ENCODE results near the gene HORMAD2. TPM values are rescaled to one million over a fixed set of nuclear protein-coding genes. Genes with fewer than 3 reads are reported as not detected.
A peak's percentile ranks its signal among the peaks of the same experiment; 100 is the strongest.
"Not testable (repeated sequence)": the region's sequence is repeated elsewhere in the genome, so short reads cannot be mapped to it uniquely, and the experiment has no call there.

HORMAD2 gene
- total and polyA plus RNA-seq, 4 donors: not detected

DNA sequence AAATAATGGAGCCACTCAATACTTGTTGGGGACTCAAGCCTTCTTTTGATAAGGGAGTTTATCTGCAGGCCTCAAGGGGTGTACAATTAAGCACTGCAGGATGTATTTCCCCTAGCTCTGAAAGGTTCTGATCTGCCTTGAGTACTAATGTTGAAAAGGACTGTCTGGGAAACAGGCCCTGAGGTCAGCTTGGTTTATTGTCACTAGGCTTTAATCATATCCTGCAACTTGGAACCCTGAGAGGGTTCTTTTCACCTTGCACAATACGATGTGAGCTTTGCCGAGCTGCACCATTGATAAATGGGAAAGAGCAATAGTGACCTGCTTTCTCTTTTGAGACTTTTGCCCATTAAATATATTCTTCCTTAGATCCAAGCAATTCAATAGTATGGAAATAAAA is 31.6 kb upstream of the HORMAD2 start:
- Histone ChIP-seq H3K4me1 (ENCODE audit: control insufficient read depth in 1 of 2, insufficient read depth in 2 of 2, low read length in 2 of 2) (no peaks in the 10 kb centered on the region), H3K27me3 (ENCODE audit: control insufficient read depth in 1 of 2, insufficient read depth in 2 of 2, low read length in 1 of 2) (no peaks in the 10 kb centered on the region), H3K27ac (ENCODE audit: low read depth in 1 of 2, low read length in 2 of 2) (no peak overlapping the region), H3K9me3 (ENCODE audit: control insufficient read depth, low read length) (no peaks in the 10 kb centered on the region), H3K4me3 (ENCODE audit: low read length in 2 of 2) (no peak overlapping the region), H3K36me3 (ENCODE audit: control insufficient read depth in 1 of 2, insufficient read depth in 2 of 2, low read length in 1 of 2) (no peaks in the 10 kb centered on the region)
- DNase-seq (no peak), ATAC-seq (ENCODE audit: low FRiP score) (no peak)
- intact Hi-C loops (cut with DNase I): no loop called here
- WGBS, 2 donors: 85% methylated on average over 2 of the region's 2 CpGs

DNA sequence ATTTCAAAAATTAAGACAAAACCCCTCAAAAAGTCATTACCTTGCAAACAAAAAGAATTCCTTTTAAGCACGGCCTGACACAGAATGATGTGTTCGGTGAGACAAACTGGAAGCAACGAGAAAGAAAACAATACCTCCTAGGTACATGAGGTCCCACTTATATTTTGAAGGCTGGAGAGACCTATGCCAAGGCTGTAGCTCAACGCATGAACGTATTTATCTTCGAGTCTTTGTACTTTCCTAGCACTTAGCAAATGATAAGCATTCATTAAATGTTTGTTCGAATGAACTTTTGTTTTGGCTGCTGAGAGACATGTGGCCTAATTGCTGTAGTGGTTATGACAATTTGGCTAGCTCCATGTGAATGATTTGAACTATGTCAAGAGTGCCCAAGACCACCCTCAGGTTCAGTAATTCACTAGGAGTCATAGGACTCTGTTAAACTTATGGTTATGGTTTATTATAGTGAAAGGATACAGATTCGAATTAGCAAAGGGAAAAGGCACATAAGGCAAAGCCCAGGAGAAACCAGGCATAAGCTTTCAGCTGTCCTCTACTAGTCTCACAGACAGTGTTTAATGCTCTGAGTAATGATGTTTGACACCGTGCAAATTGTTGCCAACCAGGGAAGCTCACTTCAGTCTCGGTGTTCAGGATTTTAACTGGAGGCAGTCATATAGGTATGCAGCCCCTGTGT is 26.0 kb upstream of the HORMAD2 start:
- DNase-seq: no peak
- WGBS, 2 donors: 63 to 74% methylated on average over 10 of the region's 10 CpGs
- H3K27ac ChIP-seq (ENCODE audit: low read depth in 1 of 2, low read length in 2 of 2): no peak overlapping the region
- no peak for ATAC-seq (ENCODE audit: low FRiP score)
- no peaks in the 10 kb centered on the region for H3K4me1 ChIP-seq (ENCODE audit: control insufficient read depth in 1 of 2, insufficient read depth in 2 of 2, low read length in 2 of 2)
- H3K4me3 ChIP-seq (ENCODE audit: low read length in 2 of 2): no peak overlapping the region
- peaks cover 3% of the 10 kb centered on the region for H3K9me3 ChIP-seq (ENCODE audit: control insufficient read depth, low read length)
- intact Hi-C loops (cut with DNase I): no loop called here
- H3K36me3 ChIP-seq (ENCODE audit: control insufficient read depth in 1 of 2, insufficient read depth in 2 of 2, low read length in 1 of 2): no peaks in the 10 kb centered on the region
- H3K27me3 ChIP-seq (ENCODE audit: control insufficient read depth in 1 of 2, insufficient read depth in 2 of 2, low read length in 1 of 2): no peaks in the 10 kb centered on the region

GRCh38 chr22:30054764-30055069 is 25.5 kb upstream of the HORMAD2 start:
- H3K4me1 ChIP-seq (ENCODE audit: control insufficient read depth in 1 of 2, insufficient read depth in 2 of 2, low read length in 2 of 2): no peaks in the 10 kb centered on the region
- DNase-seq (no peak), ATAC-seq (ENCODE audit: low FRiP score) (no peak)
- intact Hi-C loops (cut with DNase I): no loop called here
- H3K4me3 ChIP-seq (ENCODE audit: low read length in 2 of 2): no peak overlapping the region
- peaks cover 3% of the 10 kb centered on the region for H3K9me3 ChIP-seq (ENCODE audit: control insufficient read depth, low read length)
- H3K36me3 ChIP-seq (ENCODE audit: control insufficient read depth in 1 of 2, insufficient read depth in 2 of 2, low read length in 1 of 2): no peaks in the 10 kb centered on the region
- no peaks in the 10 kb centered on the region for H3K27me3 ChIP-seq (ENCODE audit: control insufficient read depth in 1 of 2, insufficient read depth in 2 of 2, low read length in 1 of 2)
- H3K27ac ChIP-seq (ENCODE audit: low read depth in 1 of 2, low read length in 2 of 2): no peak overlapping the region

DNA sequence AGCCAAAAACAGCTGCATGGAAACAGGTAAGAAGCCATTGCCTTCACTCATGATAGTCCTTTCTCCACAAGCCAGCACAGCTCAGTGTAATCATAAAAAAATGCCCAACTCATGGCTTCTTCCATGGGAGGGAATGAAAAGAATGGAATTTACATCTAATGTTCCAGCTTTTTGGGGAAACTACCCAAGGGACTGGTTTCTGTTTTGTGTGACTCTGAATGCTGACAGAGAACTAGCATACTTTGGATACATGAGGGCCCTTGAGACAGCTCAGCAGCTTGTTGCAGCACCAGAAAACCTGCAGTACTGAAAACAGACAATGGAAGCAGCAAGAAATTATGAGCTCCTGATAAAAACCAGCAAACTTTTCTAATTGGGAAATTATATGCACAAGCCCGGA is 24.2 kb upstream of the HORMAD2 start:
- WGBS, 2 donors: 42 to 47% methylated on average over 1 of the region's 1 CpG
- no peak for DNase-seq

GRCh38 chr22:30057375-30057774 is 22.9 kb upstream of the HORMAD2 start:
- Histone ChIP-seq H3K27me3 (ENCODE audit: control insufficient read depth in 1 of 2, insufficient read depth in 2 of 2, low read length in 1 of 2) (no peaks in the 10 kb centered on the region), H3K9me3 (ENCODE audit: control insufficient read depth, low read length) (peaks cover 3% of the 10 kb centered on the region), H3K36me3 (ENCODE audit: control insufficient read depth in 1 of 2, insufficient read depth in 2 of 2, low read length in 1 of 2) (no peaks in the 10 kb centered on the region), H3K4me3 (ENCODE audit: low read length in 2 of 2) (peak overlapping the region in 1 of 2 donors; percentile 8), H3K4me1 (ENCODE audit: control insufficient read depth in 1 of 2, insufficient read depth in 2 of 2, low read length in 2 of 2) (no peaks in the 10 kb centered on the region), H3K27ac (ENCODE audit: low read depth in 1 of 2, low read length in 2 of 2) (no peak overlapping the region)
- 96 to 99% methylated on average over 1 of the region's 1 CpG for WGBS, 2 donors
- no peak for ATAC-seq (ENCODE audit: low FRiP score)
- DNase-seq: no peak
- intact Hi-C loops (cut with DNase I): no loop called here

More for the DNA sequence above, 24.2 kb upstream of the HORMAD2 start:
- ATAC-seq (ENCODE audit: low FRiP score): no peak
- intact Hi-C loops (cut with DNase I): no loop called here
- no peaks in the 10 kb centered on the region for H3K27me3 ChIP-seq (ENCODE audit: control insufficient read depth in 1 of 2, insufficient read depth in 2 of 2, low read length in 1 of 2)
- no peak overlapping the region for H3K4me3 ChIP-seq (ENCODE audit: low read length in 2 of 2)
- H3K36me3 ChIP-seq (ENCODE audit: control insufficient read depth in 1 of 2, insufficient read depth in 2 of 2, low read length in 1 of 2): no peaks in the 10 kb centered on the region
- H3K27ac ChIP-seq (ENCODE audit: low read depth in 1 of 2, low read length in 2 of 2): no peak overlapping the region
- H3K9me3 ChIP-seq (ENCODE audit: control insufficient read depth, low read length): peaks cover 3% of the 10 kb centered on the region
- no peaks in the 10 kb centered on the region for H3K4me1 ChIP-seq (ENCODE audit: control insufficient read depth in 1 of 2, insufficient read depth in 2 of 2, low read length in 2 of 2)

- 88 to 90% methylated on average over 20 of the region's 22 CpGs for WGBS, 2 donors
- ATAC-seq (ENCODE audit: low FRiP score); H3K27ac ChIP-seq (ENCODE audit: low read depth in 1 of 2, low read length in 2 of 2); intact Hi-C loops (cut with DNase I); H3K4me1 ChIP-seq (ENCODE audit: control insufficient read depth in 1 of 2, insufficient read depth in 2 of 2, low read length in 2 of 2); H3K4me3 ChIP-seq (ENCODE audit: low read length in 2 of 2); H3K36me3 ChIP-seq (ENCODE audit: control insufficient read depth in 1 of 2, insufficient read depth in 2 of 2, low read length in 1 of 2); H3K27me3 ChIP-seq (ENCODE audit: control insufficient read depth in 1 of 2, insufficient read depth in 2 of 2, low read length in 1 of 2); H3K9me3 ChIP-seq (ENCODE audit: control insufficient read depth, low read length); DNase-seq: not testable (repeated sequence)
Observed at GRCh38 chr22:30059346-30060020, 20.8 kb upstream of the HORMAD2 start.

GRCh38 chr22:30061094-30061493 is 19.2 kb upstream of the HORMAD2 start:
- intact Hi-C loops (cut with DNase I); H3K27me3 ChIP-seq (ENCODE audit: control insufficient read depth in 1 of 2, insufficient read depth in 2 of 2, low read length in 1 of 2); ATAC-seq (ENCODE audit: low FRiP score); H3K27ac ChIP-seq (ENCODE audit: low read depth in 1 of 2, low read length in 2 of 2); H3K4me1 ChIP-seq (ENCODE audit: control insufficient read depth in 1 of 2, insufficient read depth in 2 of 2, low read length in 2 of 2); DNase-seq; H3K36me3 ChIP-seq (ENCODE audit: control insufficient read depth in 1 of 2, insufficient read depth in 2 of 2, low read length in 1 of 2); H3K4me3 ChIP-seq (ENCODE audit: low read length in 2 of 2); H3K9me3 ChIP-seq (ENCODE audit: control insufficient read depth, low read length): not testable (repeated sequence)
- WGBS, 2 donors: 94 to 96% methylated on average over 6 of the region's 6 CpGs

DNA sequence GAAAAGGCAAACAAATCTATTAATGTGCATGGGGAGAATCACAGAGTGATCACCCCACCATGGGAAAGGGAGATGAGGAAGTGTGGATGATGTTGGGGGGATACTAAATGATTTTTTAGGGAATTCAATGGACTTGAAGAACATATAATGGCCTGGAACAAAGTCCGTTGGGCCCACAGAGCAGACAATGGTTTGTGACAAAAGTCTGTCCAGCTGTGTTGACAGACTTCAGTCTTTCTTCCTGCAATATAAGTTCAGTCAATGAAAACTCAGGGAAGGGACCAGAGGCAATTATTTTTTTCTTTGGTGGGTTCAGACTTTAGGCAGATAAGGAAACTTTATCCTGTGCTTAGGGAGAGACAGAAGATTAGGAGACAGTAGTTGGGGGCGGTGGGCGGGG is 18.0 kb upstream of the HORMAD2 start:
- Histone ChIP-seq H3K27me3 (ENCODE audit: control insufficient read depth in 1 of 2, insufficient read depth in 2 of 2, low read length in 1 of 2) (no peaks in the 10 kb centered on the region), H3K4me3 (ENCODE audit: low read length in 2 of 2) (no peak overlapping the region), H3K27ac (ENCODE audit: low read depth in 1 of 2, low read length in 2 of 2) (no peak overlapping the region), H3K36me3 (ENCODE audit: control insufficient read depth in 1 of 2, insufficient read depth in 2 of 2, low read length in 1 of 2) (no peaks in the 10 kb centered on the region), H3K9me3 (ENCODE audit: control insufficient read depth, low read length) (peaks cover 4% of the 10 kb centered on the region), H3K4me1 (ENCODE audit: control insufficient read depth in 1 of 2, insufficient read depth in 2 of 2, low read length in 2 of 2) (no peaks in the 10 kb centered on the region)
- DNase-seq: no peak
- intact Hi-C loops (cut with DNase I): no loop called here
- WGBS, 2 donors: 61 to 89% methylated on average over 3 of the region's 3 CpGs
- ATAC-seq (ENCODE audit: low FRiP score): no peak

GRCh38 chr22:30062950-30063349 is 17.3 kb upstream of the HORMAD2 start:
- no peaks in the 10 kb centered on the region for H3K4me1 ChIP-seq (ENCODE audit: control insufficient read depth in 1 of 2, insufficient read depth in 2 of 2, low read length in 2 of 2)
- H3K27ac ChIP-seq (ENCODE audit: low read depth in 1 of 2, low read length in 2 of 2): no peak overlapping the region
- ATAC-seq (ENCODE audit: low FRiP score) (no peak), DNase-seq (no peak)
- H3K4me3 ChIP-seq (ENCODE audit: low read length in 2 of 2): no peak overlapping the region
- intact Hi-C loops (cut with DNase I): no loop called here
- WGBS, 2 donors: 89 to 93% methylated on average over 1 of the region's 1 CpG
- peaks cover 1% of the 10 kb centered on the region for H3K9me3 ChIP-seq (ENCODE audit: control insufficient read depth, low read length)
- H3K27me3 ChIP-seq (ENCODE audit: control insufficient read depth in 1 of 2, insufficient read depth in 2 of 2, low read length in 1 of 2): no peaks in the 10 kb centered on the region
- H3K36me3 ChIP-seq (ENCODE audit: control insufficient read depth in 1 of 2, insufficient read depth in 2 of 2, low read length in 1 of 2): no peaks in the 10 kb centered on the region
